DOHH2 (cell line): ENCODE measurements around the gene L3MBTL3.

Source experiments
- EZH2phosphoT487 ChIP-seq: fragments of 200-600 bp; sonication (generic); IDR thresholded peaks from 2 replicates; pipeline ENCODE4 v1.6.1; 2017; ENCODE audit warnings: borderline replicate concordance, mild to moderate bottlenecking, antibody characterized with exemption, low read length, moderate library complexity, mixed read lengths
- TF ChIP-seq, protein P1 (sequence below): fragments of 200-600 bp; sonication (generic); IDR thresholded peaks from one replicate; pipeline ENCODE4 v1.5.1; 2014; ENCODE audit warnings: antibody characterized with exemption, mild to moderate bottlenecking, low read depth, low read length; ENCODE audit not compliant: poor library complexity, severe bottlenecking

DNA sequence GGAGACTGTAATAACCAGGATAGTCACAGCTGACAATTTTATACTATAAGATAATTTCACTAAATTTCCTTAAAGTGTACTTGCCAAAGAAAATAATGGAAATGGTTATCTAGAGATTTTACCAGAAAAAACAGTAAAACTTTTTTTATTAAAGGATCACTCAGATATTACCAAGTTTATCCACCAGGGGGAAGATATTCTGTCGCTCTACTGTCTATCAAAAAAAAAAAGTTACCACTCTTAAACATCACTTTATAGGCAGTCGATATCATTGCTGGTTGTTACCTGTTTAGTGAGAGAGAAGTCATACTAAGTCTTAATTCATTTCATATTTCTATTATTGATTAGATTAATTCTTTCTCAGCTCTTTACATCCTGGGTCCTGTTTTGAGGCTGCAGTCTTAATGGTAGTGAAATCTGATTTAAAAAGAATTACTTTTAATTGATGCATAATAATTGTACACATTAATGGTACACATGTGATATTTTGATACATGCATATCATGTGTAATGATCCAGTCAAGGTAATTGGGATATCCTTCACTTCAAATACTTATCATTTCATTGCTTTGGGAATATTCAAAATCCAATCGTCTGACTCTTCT, 18.9 kb downstream of the L3MBTL3 start:
- TF ChIP-seq, protein P1, sequence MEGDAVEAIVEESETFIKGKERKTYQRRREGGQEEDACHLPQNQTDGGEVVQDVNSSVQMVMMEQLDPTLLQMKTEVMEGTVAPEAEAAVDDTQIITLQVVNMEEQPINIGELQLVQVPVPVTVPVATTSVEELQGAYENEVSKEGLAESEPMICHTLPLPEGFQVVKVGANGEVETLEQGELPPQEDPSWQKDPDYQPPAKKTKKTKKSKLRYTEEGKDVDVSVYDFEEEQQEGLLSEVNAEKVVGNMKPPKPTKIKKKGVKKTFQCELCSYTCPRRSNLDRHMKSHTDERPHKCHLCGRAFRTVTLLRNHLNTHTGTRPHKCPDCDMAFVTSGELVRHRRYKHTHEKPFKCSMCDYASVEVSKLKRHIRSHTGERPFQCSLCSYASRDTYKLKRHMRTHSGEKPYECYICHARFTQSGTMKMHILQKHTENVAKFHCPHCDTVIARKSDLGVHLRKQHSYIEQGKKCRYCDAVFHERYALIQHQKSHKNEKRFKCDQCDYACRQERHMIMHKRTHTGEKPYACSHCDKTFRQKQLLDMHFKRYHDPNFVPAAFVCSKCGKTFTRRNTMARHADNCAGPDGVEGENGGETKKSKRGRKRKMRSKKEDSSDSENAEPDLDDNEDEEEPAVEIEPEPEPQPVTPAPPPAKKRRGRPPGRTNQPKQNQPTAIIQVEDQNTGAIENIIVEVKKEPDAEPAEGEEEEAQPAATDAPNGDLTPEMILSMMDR: peak; percentile 54
- no peak for TF ChIP-seq EZH2phosphoT487
